SIG-M5 treated with dmso at 0.1 percent for 504 hours (cell line): ENCODE measurements around the gene DNALI1.
"Not testable (repeated sequence)": the region's sequence is repeated elsewhere in the genome, so short reads cannot be mapped to it uniquely, and the experiment has no call there.

Experiments
- DNase-seq: peaks from one replicate; lab custom pipeline; 2025; ENCODE audit not compliant: unreplicated experiment; lab: John Stamatoyannopoulos, UW

The DNALI1 gene

GRCh38 chr1:37553927-37554808 is 2.6 kb upstream of the DNALI1 start, which contains the start of gene SNIP1:
TSS of gene SNIP1 (minus strand) at chr1:37554293. CDS start at chr1:37554229, 64 bp downstream.
- DNase-seq = peak; percentile 92

- DNase-seq = no peak
Observed at GRCh38 chr1:37557402-37557801, 662 bp downstream of the DNALI1 start.

- DNase-seq = no peak
Observed at GRCh38 chr1:37558411-37558810, 1.7 kb downstream of the DNALI1 start.

- DNase-seq = no peak
Observed at GRCh38 chr1:37559080-37559479, 2.3 kb downstream of the DNALI1 start.

GRCh38 chr1:37559957-37560379 is 3.2 kb downstream of the DNALI1 start:
- not testable (repeated sequence) for DNase-seq

GRCh38 chr1:37560401-37561132 is 3.8 kb downstream of the DNALI1 start:
- DNase-seq = no peak

GRCh38 chr1:37561133-37562132 is 4.7 kb downstream of the DNALI1 start:
- DNase-seq = no peak

GRCh38 chr1:37562984-37563383 is 6.2 kb downstream of the DNALI1 start:
- DNase-seq = no peak

GRCh38 chr1:37564892-37565291 is 8.2 kb downstream of the DNALI1 start:
- no peak for DNase-seq

GRCh38 chr1:37567023-37567422 is 10.3 kb downstream of the DNALI1 start:
- no peak for DNase-seq

GRCh38 chr1:37570528-37571334 is 14.0 kb downstream of the DNALI1 start:
- no peak for DNase-seq

GRCh38 chr1:37574834-37575480 is 18.2 kb downstream of the DNALI1 start:
- DNase-seq = no peak

GRCh38 chr1:37575692-37576091 is 19.0 kb downstream of the DNALI1 start:
- no peak for DNase-seq

- DNase-seq = not testable (repeated sequence)
Observed at GRCh38 chr1:37584544-37584943, 27.8 kb downstream of the DNALI1 start.

- no peak for DNase-seq
Observed at GRCh38 chr1:37588939-37589338, 32.2 kb downstream of the DNALI1 start.

- no peak for DNase-seq
Observed at GRCh38 chr1:37593726-37594125, 37.0 kb downstream of the DNALI1 start.

- DNase-seq = peak; percentile 89
Observed at GRCh38 chr1:37595440-37596181, 38.9 kb downstream of the DNALI1 start, which contains the start of gene GNL2. TSS of gene GNL2 (minus strand) at chr1:37595937. CDS start at chr1:37595822, 115 bp downstream.

GRCh38 chr1:37596182-37596667 is 39.5 kb downstream of the DNALI1 start:
- no peak for DNase-seq
